GM12872 (cell line): ENCODE data around the gene IL9.

Experiments used
- CTCF ChIP-seq: IDR thresholded peaks from 3 replicates; pipeline ENCODE4 v1.5.1; 2011; ENCODE audit warnings: low read depth, mild to moderate bottlenecking, low read length, moderate library complexity; ENCODE audit not compliant: insufficient read depth

Gene IL9

GRCh38 chr5:135890867-135891266 is 4.8 kb downstream of the IL9 start:
- no peak for TF ChIP-seq CTCF

GRCh38 chr5:135890296-135890695 is 5.3 kb downstream of the IL9 start:
- no peak for TF ChIP-seq CTCF

GRCh38 chr5:135887881-135888614 is 7.6 kb downstream of the IL9 start:
- TF ChIP-seq CTCF = no peak

- TF ChIP-seq CTCF = peak; percentile 79
Observed at GRCh38 chr5:135887447-135887864, 8.2 kb downstream of the IL9 start.

- TF ChIP-seq CTCF = no peak
Observed at GRCh38 chr5:135886136-135886535, 9.5 kb downstream of the IL9 start.

GRCh38 chr5:135885031-135885430 is 10.6 kb downstream of the IL9 start:
- no peak for TF ChIP-seq CTCF

- TF ChIP-seq CTCF = peak; percentile 37
Observed at GRCh38 chr5:135883441-135883840, 12.2 kb downstream of the IL9 start.
